Measurements from ENCODE around the gene MAGED2.
A peak's percentile ranks its signal among the peaks of the same experiment; 100 is the strongest.
"Not testable (repeated sequence)": the region's sequence is repeated elsewhere in the genome, so short reads cannot be mapped to it uniquely, and the experiment has no call there.

The MAGED2 gene, protein sequence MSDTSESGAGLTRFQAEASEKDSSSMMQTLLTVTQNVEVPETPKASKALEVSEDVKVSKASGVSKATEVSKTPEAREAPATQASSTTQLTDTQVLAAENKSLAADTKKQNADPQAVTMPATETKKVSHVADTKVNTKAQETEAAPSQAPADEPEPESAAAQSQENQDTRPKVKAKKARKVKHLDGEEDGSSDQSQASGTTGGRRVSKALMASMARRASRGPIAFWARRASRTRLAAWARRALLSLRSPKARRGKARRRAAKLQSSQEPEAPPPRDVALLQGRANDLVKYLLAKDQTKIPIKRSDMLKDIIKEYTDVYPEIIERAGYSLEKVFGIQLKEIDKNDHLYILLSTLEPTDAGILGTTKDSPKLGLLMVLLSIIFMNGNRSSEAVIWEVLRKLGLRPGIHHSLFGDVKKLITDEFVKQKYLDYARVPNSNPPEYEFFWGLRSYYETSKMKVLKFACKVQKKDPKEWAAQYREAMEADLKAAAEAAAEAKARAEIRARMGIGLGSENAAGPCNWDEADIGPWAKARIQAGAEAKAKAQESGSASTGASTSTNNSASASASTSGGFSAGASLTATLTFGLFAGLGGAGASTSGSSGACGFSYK

DNA sequence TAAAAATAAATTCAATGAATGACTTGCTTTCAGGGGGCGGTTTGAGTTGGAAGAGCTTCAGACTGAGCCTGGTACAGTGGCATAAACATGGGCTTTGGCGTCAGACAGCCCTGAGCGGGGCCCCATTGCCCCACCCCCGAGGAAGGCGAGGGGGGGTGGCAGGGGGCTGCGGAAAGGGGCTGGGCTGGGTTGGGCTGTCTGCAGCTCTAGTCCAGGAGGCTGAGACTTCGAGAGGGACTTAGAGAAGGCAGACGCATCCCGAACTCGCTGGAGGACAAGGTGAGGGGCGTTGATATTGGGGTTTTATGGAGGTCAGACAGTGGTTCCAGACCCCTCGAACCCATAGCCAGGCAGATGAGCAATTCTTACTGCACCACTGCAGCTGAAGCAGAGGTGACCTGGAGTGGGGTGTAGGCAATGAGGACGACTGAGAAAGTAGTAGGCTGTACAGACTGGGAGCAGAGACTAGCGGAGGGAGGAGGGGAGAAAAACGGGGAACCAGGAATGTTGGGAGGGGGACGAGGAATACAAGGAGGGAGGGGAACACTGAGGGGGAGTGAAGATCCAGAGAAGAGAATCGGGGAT lies at the start of gene MAGED2:
Gene MAGED2 (plus strand): TSS at position 222 of the 585 bp plus-strand sequence. CDS start 1,587 bp downstream, outside the sequence.
- Mint-ChIP-seq H3K4me3 (peak within 1 kb of the TSS; percentile 90), H3K27me3 (peaks cover 35% of the 10 kb centered on the region)

DNA sequence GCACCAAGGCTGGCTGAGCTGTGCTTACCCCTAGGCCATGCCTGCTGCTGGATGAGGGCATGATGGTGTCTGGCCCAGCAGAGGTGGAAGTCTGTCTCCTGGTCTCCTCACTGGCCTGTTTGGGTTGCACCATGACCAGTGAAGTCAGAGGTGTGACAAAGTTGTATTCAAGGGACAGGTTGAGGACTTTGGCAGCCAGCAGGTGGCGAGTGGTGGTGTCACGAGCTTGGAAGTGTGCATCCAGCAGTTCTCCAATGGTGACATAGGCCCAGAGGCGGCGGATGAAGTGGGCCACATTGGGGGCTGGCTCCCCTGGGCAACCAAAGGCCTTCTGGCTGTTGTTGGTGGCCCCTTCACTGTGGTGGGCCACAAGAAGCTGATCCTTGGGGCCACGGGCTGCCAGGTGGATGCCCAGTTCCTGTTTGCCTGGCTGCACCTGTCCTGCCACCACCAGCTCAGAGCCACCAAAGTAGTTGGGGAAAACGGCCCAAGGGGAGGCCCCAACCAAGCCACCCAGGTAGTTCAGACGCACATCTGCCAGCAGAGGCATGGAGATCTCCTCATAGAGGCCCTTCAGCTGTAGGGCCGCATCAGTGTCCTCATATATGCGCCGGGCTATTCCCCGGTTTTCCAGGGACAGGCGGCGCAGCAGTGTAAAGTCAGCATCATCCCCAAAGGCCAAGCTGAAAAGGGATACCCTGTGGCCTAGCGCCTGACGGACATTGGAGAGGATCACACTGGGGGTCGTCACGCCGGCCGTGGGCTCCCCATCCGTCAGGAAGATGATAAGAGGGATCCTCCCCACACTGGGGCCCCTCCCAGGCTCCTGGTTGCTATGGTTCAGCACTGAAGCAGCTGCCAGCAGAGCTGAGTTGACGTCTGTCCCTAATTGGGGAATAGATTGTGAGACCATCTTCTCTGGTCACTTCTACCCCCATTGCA lies 49.2 kb upstream of the MAGED2 start:
- Mint-ChIP-seq H3K4me3 (no peak overlapping the region), H3K27me3 (peaks cover 4% of the 10 kb centered on the region), H3K27ac (no peak overlapping the region), H3K9me3 (peaks cover 4% of the 10 kb centered on the region), H3K36me3 (no peaks in the 10 kb centered on the region), H3K4me1 (no peaks in the 10 kb centered on the region)
- DNase-seq, result no peak
- CTCF ChIA-PET, result no interaction called here

More for the DNA sequence above, at the start of gene MAGED2:
- CTCF ChIA-PET, result no interaction called here
- peaks cover 34% of the 10 kb centered on the region for H3K4me1 Mint-ChIP-seq
- peaks cover 21% of the 10 kb centered on the region for H3K36me3 Mint-ChIP-seq
- peak within 1 kb of the TSS; percentile 89 for H3K27ac Mint-ChIP-seq
- no peaks in the 10 kb centered on the region for H3K9me3 Mint-ChIP-seq
- peak; percentile 41 for DNase-seq

GRCh38 chrX:54774391-54775094 lies 33.0 kb upstream of the MAGED2 start:
- H3K27ac Mint-ChIP-seq, DNase-seq, H3K27me3 Mint-ChIP-seq, CTCF ChIA-PET, H3K9me3 Mint-ChIP-seq, H3K36me3 Mint-ChIP-seq, H3K4me3 Mint-ChIP-seq: not testable (repeated sequence)
- H3K4me1 Mint-ChIP-seq, result peaks cover 12% of the 10 kb centered on the region

DNA sequence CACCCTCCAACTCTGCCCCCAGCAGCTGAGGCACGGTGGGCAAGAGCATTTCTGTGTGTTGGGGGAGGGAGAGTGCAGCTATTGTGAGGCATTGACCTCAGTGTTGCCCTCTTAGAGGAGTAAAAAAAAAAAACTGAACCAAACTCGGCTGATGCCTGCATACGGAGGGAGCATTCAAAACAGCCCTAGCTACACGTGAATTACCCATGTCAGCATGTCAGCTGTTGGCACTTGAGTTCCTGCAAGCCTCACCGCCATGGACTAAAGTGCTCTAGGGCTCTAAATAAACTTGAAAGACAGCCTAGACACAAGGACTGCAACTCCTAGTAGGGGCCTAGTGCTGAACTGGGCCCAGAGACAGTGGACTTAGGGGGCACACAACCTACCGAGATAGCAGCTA lies 31.5 kb upstream of the MAGED2 start:
- H3K27ac Mint-ChIP-seq, result no peak overlapping the region
- no peaks in the 10 kb centered on the region for H3K36me3 Mint-ChIP-seq
- DNase-seq, result no peak
- peaks cover 12% of the 10 kb centered on the region for H3K4me1 Mint-ChIP-seq
- H3K4me3 Mint-ChIP-seq, result no peak overlapping the region
- CTCF ChIA-PET, result no interaction called here
- H3K9me3 Mint-ChIP-seq, result no peaks in the 10 kb centered on the region
- H3K27me3 Mint-ChIP-seq, result no peaks in the 10 kb centered on the region

DNA sequence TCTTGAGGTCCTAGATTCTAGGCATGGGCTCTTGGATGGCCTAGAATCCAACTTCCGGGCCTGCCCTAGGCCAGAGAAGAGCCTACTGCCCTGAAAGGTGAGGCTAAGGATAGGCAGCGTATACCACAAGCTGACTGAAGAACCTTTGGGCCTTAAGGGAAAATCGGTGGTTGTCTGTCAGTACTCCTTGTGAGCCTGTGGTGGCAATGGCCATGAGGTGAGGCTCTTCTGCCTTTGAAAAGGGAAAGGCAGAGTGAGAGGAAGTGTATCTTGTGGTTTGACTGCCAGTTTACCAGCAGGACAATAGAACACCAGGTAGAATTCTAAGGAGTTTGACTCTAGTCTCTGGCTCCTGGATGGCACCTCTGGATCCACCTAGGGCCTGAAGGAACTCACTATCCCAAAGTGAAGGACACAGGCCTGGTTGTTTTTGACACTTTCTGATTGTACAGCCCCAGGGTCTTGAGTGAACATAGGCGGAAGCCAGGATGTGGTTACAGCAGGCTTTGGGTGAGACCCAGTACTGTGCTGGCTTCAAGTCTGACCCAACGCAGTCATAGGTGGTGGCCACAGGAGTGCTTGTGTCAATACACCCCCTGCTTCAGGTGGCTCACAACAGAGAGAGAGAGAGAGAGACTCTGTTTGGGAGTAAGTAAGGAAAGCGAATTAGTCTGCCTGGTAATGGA lies 30.4 kb upstream of the MAGED2 start:
- no peaks in the 10 kb centered on the region for H3K36me3 Mint-ChIP-seq
- no peak overlapping the region for H3K4me3 Mint-ChIP-seq
- no peak for DNase-seq
- CTCF ChIA-PET, result no interaction called here
- H3K27me3 Mint-ChIP-seq, result no peaks in the 10 kb centered on the region
- H3K4me1 Mint-ChIP-seq, result peaks cover 12% of the 10 kb centered on the region
- no peaks in the 10 kb centered on the region for H3K9me3 Mint-ChIP-seq
- peak overlapping the region; percentile 58 for H3K27ac Mint-ChIP-seq

DNA sequence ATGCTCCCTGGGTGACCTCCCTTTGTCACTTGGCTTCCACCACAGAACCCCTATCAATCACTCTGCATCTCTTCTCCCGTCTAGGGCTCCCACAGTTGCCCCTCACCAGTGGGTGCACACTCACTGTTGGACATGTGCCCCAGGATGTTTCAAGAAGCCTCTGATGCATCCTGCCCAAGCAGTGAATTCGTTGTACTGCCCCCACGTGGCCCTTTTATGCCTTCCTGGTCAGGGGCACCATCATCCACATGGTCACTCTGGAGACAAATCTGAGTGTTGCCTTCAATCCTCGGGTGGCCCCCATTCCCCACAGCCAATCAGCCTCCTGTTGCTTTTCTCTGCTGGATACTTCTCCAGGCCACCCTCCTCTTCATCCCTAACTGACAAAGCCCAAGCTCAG lies 21.6 kb upstream of the MAGED2 start:
- H3K4me3 Mint-ChIP-seq, result no peak overlapping the region
- DNase-seq, result peak; percentile 20
- H3K4me1 Mint-ChIP-seq, result no peaks in the 10 kb centered on the region
- no peaks in the 10 kb centered on the region for H3K9me3 Mint-ChIP-seq
- CTCF ChIA-PET, result no interaction called here
- no peak overlapping the region for H3K27ac Mint-ChIP-seq
- H3K36me3 Mint-ChIP-seq, result no peaks in the 10 kb centered on the region
- H3K27me3 Mint-ChIP-seq, result no peaks in the 10 kb centered on the region

- Mint-ChIP-seq H3K4me3 (no peak overlapping the region), H3K36me3 (no peaks in the 10 kb centered on the region), H3K9me3 (no peaks in the 10 kb centered on the region), H3K27ac (no peak overlapping the region), H3K4me1 (no peaks in the 10 kb centered on the region), H3K27me3 (no peaks in the 10 kb centered on the region)
- CTCF ChIA-PET, result no interaction called here
- DNase-seq, result peak; percentile 62
These were observed 20.6 kb upstream of the MAGED2 start for GRCh38 chrX:54786967-54787366.

DNA sequence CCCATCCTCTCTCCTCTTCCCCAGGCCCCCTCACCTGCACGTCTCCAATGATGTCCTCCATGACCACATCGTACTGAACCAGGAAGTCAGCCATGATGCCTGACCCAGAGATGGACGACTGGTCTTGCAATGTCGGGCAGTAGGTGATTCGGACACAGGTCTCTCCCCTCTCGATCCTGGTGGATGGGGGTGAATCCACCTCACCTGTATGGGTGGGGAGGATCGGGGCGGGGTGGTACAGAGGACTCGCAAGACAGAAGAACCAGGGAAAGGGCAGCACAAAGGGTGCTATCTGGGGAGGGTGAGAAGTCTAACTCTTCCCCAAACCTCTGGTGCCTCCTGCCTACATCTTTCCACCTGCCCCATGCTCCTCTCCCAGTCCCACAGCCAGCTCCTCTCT lies 19.1 kb upstream of the MAGED2 start:
- Mint-ChIP-seq H3K27ac (no peak overlapping the region), H3K36me3 (no peaks in the 10 kb centered on the region), H3K9me3 (no peaks in the 10 kb centered on the region), H3K27me3 (no peaks in the 10 kb centered on the region), H3K4me3 (no peak overlapping the region), H3K4me1 (no peaks in the 10 kb centered on the region)
- no peak for DNase-seq
- CTCF ChIA-PET, result no interaction called here

- H3K9me3 Mint-ChIP-seq, H3K4me3 Mint-ChIP-seq, DNase-seq, H3K27ac Mint-ChIP-seq, H3K36me3 Mint-ChIP-seq, CTCF ChIA-PET, H3K4me1 Mint-ChIP-seq, H3K27me3 Mint-ChIP-seq: not testable (repeated sequence)
These were observed 18.1 kb upstream of the MAGED2 start for GRCh38 chrX:54789405-54789804.

DNA sequence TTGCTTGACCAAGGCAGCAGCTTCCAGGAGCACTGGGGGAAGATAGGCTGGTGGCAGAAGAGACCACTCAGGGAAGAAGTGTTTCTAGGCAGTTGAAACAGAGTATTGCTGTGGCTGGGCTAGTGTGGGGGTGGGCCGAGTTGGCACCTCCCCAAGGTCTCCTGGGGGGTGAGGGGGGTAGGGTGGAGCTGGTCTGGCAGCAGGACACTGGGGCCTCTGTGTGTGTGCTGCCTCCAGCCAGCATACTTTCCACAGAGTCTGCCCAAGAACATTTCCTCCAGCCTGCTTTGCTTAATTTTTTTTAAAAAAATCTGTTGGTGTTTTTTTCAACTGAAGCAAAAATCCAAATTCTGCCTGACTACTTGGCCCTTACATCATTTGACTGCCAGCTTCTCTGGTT lies 13.5 kb upstream of the MAGED2 start:
- H3K4me3 Mint-ChIP-seq, result no peak overlapping the region
- no peaks in the 10 kb centered on the region for H3K4me1 Mint-ChIP-seq
- H3K27ac Mint-ChIP-seq, result no peak overlapping the region
- no peaks in the 10 kb centered on the region for H3K9me3 Mint-ChIP-seq
- no peak for DNase-seq
- CTCF ChIA-PET, result no interaction called here
- no peaks in the 10 kb centered on the region for H3K36me3 Mint-ChIP-seq
- H3K27me3 Mint-ChIP-seq, result peaks cover 6% of the 10 kb centered on the region

GRCh38 chrX:54794795-54795194 lies 12.8 kb upstream of the MAGED2 start:
- H3K27me3 Mint-ChIP-seq, result peaks cover 7% of the 10 kb centered on the region
- H3K9me3 Mint-ChIP-seq, result no peaks in the 10 kb centered on the region
- no peaks in the 10 kb centered on the region for H3K4me1 Mint-ChIP-seq
- no peaks in the 10 kb centered on the region for H3K36me3 Mint-ChIP-seq
- H3K4me3 Mint-ChIP-seq, result no peak overlapping the region
- DNase-seq, result no peak
- H3K27ac Mint-ChIP-seq, result no peak overlapping the region
- CTCF ChIA-PET, result no interaction called here

DNA sequence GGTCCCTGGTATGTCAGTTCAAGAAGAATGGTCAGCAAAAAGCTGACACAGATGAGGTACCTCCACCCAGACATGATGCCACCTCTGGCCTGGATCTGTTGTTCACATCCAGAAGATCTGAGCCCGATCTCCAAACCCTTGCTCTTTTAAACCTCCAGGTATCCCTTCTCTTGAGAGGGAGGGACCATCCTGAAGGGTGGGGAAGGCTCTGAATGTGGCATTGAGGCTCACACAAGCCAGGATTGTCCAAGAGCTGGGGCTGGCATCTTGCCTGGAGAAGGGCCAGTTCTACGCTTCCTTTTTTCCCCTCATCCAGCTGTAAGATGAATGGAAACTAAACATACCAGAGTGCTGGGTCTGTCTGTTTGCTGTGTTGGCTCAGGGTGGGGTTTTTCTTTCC lies 9.4 kb upstream of the MAGED2 start, which contains the start of gene ITIH6:
Gene ITIH6 (minus strand): TSS at position 119 of the 400 bp plus-strand sequence. CDS start 45 bp downstream, at position 74.
- DNase-seq, result no peak
- Mint-ChIP-seq H3K4me1 (no peaks in the 10 kb centered on the region), H3K27ac (no peak within 1 kb of the TSS), H3K4me3 (no peak within 1 kb of the TSS), H3K36me3 (no peaks in the 10 kb centered on the region), H3K9me3 (no peaks in the 10 kb centered on the region), H3K27me3 (peaks cover 10% of the 10 kb centered on the region)
- CTCF ChIA-PET, result no interaction called here

DNA sequence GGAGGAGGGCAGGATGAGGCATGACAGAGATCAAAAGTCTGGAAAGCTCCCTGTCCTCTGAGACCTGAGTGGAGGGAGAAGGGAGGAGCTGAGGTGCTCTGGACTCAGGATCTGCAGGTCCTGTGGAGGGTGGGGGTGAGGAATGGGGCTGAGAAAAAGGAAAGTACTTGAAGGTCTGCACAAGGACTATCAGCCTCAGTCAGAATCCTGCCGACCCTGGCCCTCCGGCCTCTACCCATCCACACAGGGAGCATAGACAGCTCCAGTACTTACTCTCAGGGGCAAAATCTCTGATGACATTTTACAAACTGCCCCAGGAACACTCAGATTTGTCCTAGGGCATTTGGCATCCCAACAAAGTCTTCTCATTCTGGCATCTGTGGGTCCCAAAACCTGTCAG lies 8.5 kb upstream of the MAGED2 start:
- Mint-ChIP-seq H3K4me1 (no peaks in the 10 kb centered on the region), H3K4me3 (no peak overlapping the region), H3K27ac (no peak overlapping the region), H3K27me3 (peaks cover 12% of the 10 kb centered on the region), H3K36me3 (no peaks in the 10 kb centered on the region), H3K9me3 (no peaks in the 10 kb centered on the region)
- CTCF ChIA-PET, result no interaction called here
- DNase-seq, result no peak
